ENCODE measurements around the gene KITLG. TPM values are rescaled to one million over a fixed set of nuclear protein-coding genes. Genes with fewer than 3 reads are reported as not detected.

The KITLG gene
- total and polyA plus RNA-seq, 7 donors, result 8.1 to 149 (median 54.6) TPM

- DNase-seq, result no peak
- intact Hi-C loops (cut with DNase I), result no loop called here
- Histone ChIP-seq H3K36me3 (no peaks in the 10 kb centered on the region), H3K27me3 (no peaks in the 10 kb centered on the region), H3K4me1 (no peaks in the 10 kb centered on the region), H3K27ac (no peak overlapping the region), H3K4me3 (no peak overlapping the region), H3K9me3 (no peaks in the 10 kb centered on the region)
- TF ChIP-seq POLR2AphosphoS5 (IDR thresholded peaks at IDR 0.05) (no peak), CTCF (IDR thresholded peaks at IDR 0.05) (no peak), POLR2A (IDR thresholded peaks at IDR 0.05) (no peak), EP300 (IDR thresholded peaks at IDR 0.05) (no peak)
- 22 to 69% methylated on average over 4 of the region's 4 CpGs for WGBS, 2 donors
Observed at GRCh38 chr12:88594780-88595179, 14.5 kb upstream of the KITLG start.

- H3K36me3 ChIP-seq, result no peaks in the 10 kb centered on the region
- TF ChIP-seq POLR2A (IDR thresholded peaks at IDR 0.05) (no peak), POLR2AphosphoS5 (IDR thresholded peaks at IDR 0.05) (no peak)
- DNase-seq, result no peak
- H3K27ac ChIP-seq, result no peak overlapping the region
- H3K4me1 ChIP-seq, result no peaks in the 10 kb centered on the region
- 17 to 67% methylated on average over 2 of the region's 2 CpGs for WGBS, 2 donors
- no peak overlapping the region for H3K4me3 ChIP-seq
- H3K9me3 ChIP-seq, result peaks cover 0 to 6% (median 4%) of the 10 kb centered on the region in 4 donors
- H3K27me3 ChIP-seq, result no peaks in the 10 kb centered on the region
- intact Hi-C loops (cut with DNase I), result no loop called here
Observed at GRCh38 chr12:88591343-88591742, 11.1 kb upstream of the KITLG start.

GRCh38 chr12:88590851-88591250, 10.6 kb upstream of the KITLG start:
- Histone ChIP-seq H3K36me3 (no peaks in the 10 kb centered on the region), H3K9me3 (peaks cover 0 to 6% (median 4%) of the 10 kb centered on the region in 4 donors), H3K4me3 (no peak overlapping the region), H3K27me3 (no peaks in the 10 kb centered on the region), H3K27ac (no peak overlapping the region), H3K4me1 (no peaks in the 10 kb centered on the region)
- TF ChIP-seq CTCF (IDR thresholded peaks at IDR 0.05) (no peak), EP300 (IDR thresholded peaks at IDR 0.05) (no peak), POLR2AphosphoS5 (IDR thresholded peaks at IDR 0.05) (no peak), POLR2A (IDR thresholded peaks at IDR 0.05) (no peak)
- DNase-seq, result no peak
- WGBS, 2 donors, result 91 to 97% methylated on average over 1 of the region's 1 CpG
- intact Hi-C loops (cut with DNase I), result no loop called here

GRCh38 chr12:88585077-88585476, 4.8 kb upstream of the KITLG start:
- 96 to 97% methylated on average over 2 of the region's 2 CpGs for WGBS, 2 donors
- TF ChIP-seq POLR2A (IDR thresholded peaks at IDR 0.05) (no peak), POLR2AphosphoS5 (IDR thresholded peaks at IDR 0.05) (no peak), EP300 (IDR thresholded peaks at IDR 0.05) (no peak), CTCF (IDR thresholded peaks at IDR 0.05) (no peak)
- Histone ChIP-seq H3K27me3 (no peaks in the 10 kb centered on the region), H3K4me3 (no peak overlapping the region), H3K27ac (no peak overlapping the region), H3K36me3 (no peaks in the 10 kb centered on the region), H3K9me3 (peaks cover 0 to 6% (median 4%) of the 10 kb centered on the region in 4 donors), H3K4me1 (peaks cover 0 to 5% (median 0%) of the 10 kb centered on the region in 4 donors)
- no peak for DNase-seq
- intact Hi-C loops (cut with DNase I), result no loop called here

GRCh38 chr12:88579601-88580050, 645 bp downstream of the KITLG start:
- intact Hi-C loops (cut with DNase I), result loop anchor here (2.0 to 10.0 kb wide), 4 partner anchors 145 to 437 kb away; partner anchors contain the start of genes CEP290 and TMTC3
- peak; percentile 67 for DNase-seq
- H3K27ac ChIP-seq, result peak overlapping the region; percentile 77 to 86 (median 85)
- peak overlapping the region; percentile 60 to 81 (median 66) for H3K4me3 ChIP-seq
- peaks cover 0 to 39% (median 29%) of the 10 kb centered on the region in 4 donors for H3K4me1 ChIP-seq
- H3K9me3 ChIP-seq, result no peaks in the 10 kb centered on the region
- 1% methylated on average over 30 of the region's 30 CpGs for WGBS, 2 donors
- H3K27me3 ChIP-seq, result no peaks in the 10 kb centered on the region
- H3K36me3 ChIP-seq, result no peaks in the 10 kb centered on the region
- TF ChIP-seq POLR2A (IDR thresholded peaks at IDR 0.05) (no peak), POLR2AphosphoS5 (IDR thresholded peaks at IDR 0.05) (no peak), CTCF (IDR thresholded peaks at IDR 0.05) (no peak), EP300 (IDR thresholded peaks at IDR 0.05) (no peak)
